Fibroblast of lung (primary cell): Measurements from ENCODE around the gene KCTD13.

Experiments used
- CTCF ChIP-seq, 2 donors: IDR thresholded peaks in 1 of 2; conservative IDR thresholded peaks in 1 of 2; 1 replicate in 1 of 2; 2 replicates in 1 of 2; pipeline ENCODE4 v1.5.1; 2011 to 2012; ENCODE audit warnings: low read length in 2 of 2, control low read depth in 1 of 2, inconsistent platforms in 1 of 2, low read depth in 1 of 2, mild to moderate bottlenecking in 1 of 2
- EZH2 ChIP-seq: IDR thresholded peaks from 2 replicates; pipeline ENCODE4 v1.5.1; 2012; ENCODE audit warnings: low read length, control low read depth, mild to moderate bottlenecking; ENCODE audit errors: missing control alignments

GRCh38 chr16:29858149-29858849 lies 67.7 kb downstream of the KCTD13 start:
- TF ChIP-seq CTCF (conservative IDR thresholded peaks at IDR 0.05 in 1 of 2, IDR thresholded peaks at IDR 0.05 in 1 of 2; ENCODE audit: low read depth in 1 of 2, low read length in 2 of 2) (no peak), EZH2 (no peak)
